Neural progenitor cell (in vitro differentiated cells): ENCODE results near the gene IL36B. TPM values are rescaled to one million over a fixed set of nuclear protein-coding genes. Genes with fewer than 3 reads are reported as not detected.

ENCODE experiments used
- DNase-seq: peaks from one replicate; pipeline ENCODE4 v3.0.0-alpha.2; 2016; ENCODE audit warnings: low spot score
- H2AFZ ChIP-seq: fragments of 200-600 bp; sonication (generic); replicated peaks from 2 replicates; pipeline ENCODE4 v1.6.1; 2016; ENCODE audit warnings: antibody characterized with exemption
- H3F3A ChIP-seq: fragments of 200-600 bp; sonication (generic); 2 replicates; pipeline ENCODE4 v1.6.1; 2016; ENCODE audit warnings: antibody characterized with exemption, low read depth
- H3K27ac ChIP-seq: fragments of 200-600 bp; sonication (generic); 2 replicates; pipeline ENCODE4 v1.5.1; 2016; ENCODE audit warnings: mild to moderate bottlenecking
- H3K27me3 ChIP-seq: fragments of 200-600 bp; sonication (generic); 2 replicates; pipeline ENCODE4 v1.6.1; 2016; ENCODE audit warnings: mild to moderate bottlenecking, moderate library complexity
- H3K36me3 ChIP-seq: fragments of 200-600 bp; sonication (generic); 2 replicates; pipeline ENCODE4 v1.5.1; 2016
- H3K4me1 ChIP-seq: fragments of 200-600 bp; sonication (generic); 2 replicates; pipeline ENCODE4 v1.6.1; 2016; ENCODE audit warnings: mixed run types
- H3K4me2 ChIP-seq: fragments of 200-600 bp; sonication (generic); 2 replicates; pipeline ENCODE4 v1.6.1; 2016
- H3K4me3 ChIP-seq: fragments of 200-600 bp; sonication (generic); 2 replicates; pipeline ENCODE4 v1.5.1; 2016
- H3K79me2 ChIP-seq: fragments of 200-600 bp; sonication (generic); 2 replicates; pipeline ENCODE4 v1.6.1; 2016; ENCODE audit warnings: low read depth
- H3K9ac ChIP-seq: fragments of 200-600 bp; sonication (generic); 2 replicates; pipeline ENCODE4 v1.6.1; 2016
- H3K9me3 ChIP-seq: fragments of 200-600 bp; sonication (generic); 2 replicates; pipeline ENCODE4 v1.5.1; 2016; ENCODE audit warnings: low read depth
- H4K20me1 ChIP-seq: fragments of 200-600 bp; sonication (generic); 2 replicates; pipeline ENCODE4 v1.6.1; 2016; ENCODE audit warnings: low read depth
- H3K27ac Mint-ChIP-seq: 3 replicates; pipeline ENCODE4 v1.8.0; 2021; ENCODE audit warnings: mixed read lengths
- H3K27me3 Mint-ChIP-seq: 2 replicates; pipeline ENCODE4 v1.8.0; 2022; ENCODE audit warnings: low read depth, mild to moderate bottlenecking, inconsistent platforms, moderate library complexity, mixed read lengths; ENCODE audit not compliant: insufficient read depth
- H3K36me3 Mint-ChIP-seq: 3 replicates; pipeline ENCODE4 v1.8.0; 2021; ENCODE audit warnings: mixed read lengths
- H3K4me1 Mint-ChIP-seq: 3 replicates; pipeline ENCODE4 v1.8.0; 2021; ENCODE audit warnings: mixed read lengths
- H3K4me3 Mint-ChIP-seq: 3 replicates; pipeline ENCODE4 v1.8.0; 2021; ENCODE audit warnings: mild to moderate bottlenecking, moderate library complexity, mixed read lengths
- H3K9me3 Mint-ChIP-seq: 3 replicates; pipeline ENCODE4 v1.8.0; 2020; ENCODE audit warnings: mixed read lengths
- CTCF ChIP-seq: fragments of 200-600 bp; sonication (generic); IDR thresholded peaks from 2 replicates; pipeline ENCODE4 v1.5.1; 2017; ENCODE audit warnings: antibody characterized with exemption, mild to moderate bottlenecking
- EZH2 ChIP-seq: fragments of 200-600 bp; sonication (generic); IDR thresholded peaks from 2 replicates; pipeline ENCODE4 v1.6.1; 2017; ENCODE audit warnings: antibody characterized with exemption, mild to moderate bottlenecking, moderate library complexity
- EZH2phosphoT487 ChIP-seq: fragments of 200-600 bp; sonication (generic); IDR thresholded peaks from 2 replicates; pipeline ENCODE4 v1.6.1; 2017; ENCODE audit warnings: antibody characterized with exemption
- total RNA-seq: library from RNA; depleted of rRNA; stranded (reverse); fragments of >200 nt; gene quantifications from 2 replicates; pipeline ENCODE4 v1.2.3, GENCODE V29; 2015; ENCODE audit warnings: low replicate concordance

IL36B gene
- total RNA-seq, 1 donor from 2014 or later: not detected

- peaks cover 13% of the 10 kb centered on the region for H3K27me3 Mint-ChIP-seq
- TF ChIP-seq EZH2phosphoT487 (no peak), CTCF (no peak), EZH2 (no peak)
- DNase-seq: no peak
- H3K36me3 Mint-ChIP-seq: no peaks in the 10 kb centered on the region
- H3K27me3 ChIP-seq: no peaks in the 10 kb centered on the region
- no peak overlapping the region for H3K27ac ChIP-seq
- H3K27ac Mint-ChIP-seq: no peak overlapping the region
- H3K4me1 ChIP-seq: no peaks in the 10 kb centered on the region
- no peaks in the 10 kb centered on the region for H4K20me1 ChIP-seq
- no peak overlapping the region for H3K4me2 ChIP-seq
- no peaks in the 10 kb centered on the region for H3K79me2 ChIP-seq
- H3K9ac ChIP-seq: no peak overlapping the region
- H3F3A ChIP-seq: no peaks in the 10 kb centered on the region
- peaks cover 12% of the 10 kb centered on the region for H3K4me1 Mint-ChIP-seq
- H3K4me3 ChIP-seq: no peak overlapping the region
- no peaks in the 10 kb centered on the region for H3K36me3 ChIP-seq
- H3K9me3 Mint-ChIP-seq: peaks cover 20% of the 10 kb centered on the region
- no peak overlapping the region for H2AFZ ChIP-seq
- peaks cover 5% of the 10 kb centered on the region for H3K9me3 ChIP-seq
- no peak overlapping the region for H3K4me3 Mint-ChIP-seq
Measured at GRCh38 chr2:113057117-113057516, 4.5 kb upstream of the IL36B start.

GRCh38 chr2:113056521-113056920 lies 3.9 kb upstream of the IL36B start:
- Mint-ChIP-seq H3K9me3 (peaks cover 23% of the 10 kb centered on the region), H3K4me1 (peaks cover 11% of the 10 kb centered on the region), H3K27ac (no peak overlapping the region), H3K4me3 (no peak overlapping the region), H3K36me3 (no peaks in the 10 kb centered on the region), H3K27me3 (peaks cover 15% of the 10 kb centered on the region)
- Histone ChIP-seq H3K9ac (no peak overlapping the region), H2AFZ (no peak overlapping the region), H3K27ac (no peak overlapping the region), H3K9me3 (peaks cover 5% of the 10 kb centered on the region), H3F3A (no peaks in the 10 kb centered on the region), H3K79me2 (no peaks in the 10 kb centered on the region), H3K4me1 (no peaks in the 10 kb centered on the region), H3K36me3 (no peaks in the 10 kb centered on the region), H4K20me1 (no peaks in the 10 kb centered on the region), H3K4me2 (no peak overlapping the region), H3K27me3 (no peaks in the 10 kb centered on the region), H3K4me3 (no peak overlapping the region)
- no peak for DNase-seq
- TF ChIP-seq EZH2phosphoT487: no peak
- TF ChIP-seq EZH2: no peak
- no peak for TF ChIP-seq CTCF

DNA sequence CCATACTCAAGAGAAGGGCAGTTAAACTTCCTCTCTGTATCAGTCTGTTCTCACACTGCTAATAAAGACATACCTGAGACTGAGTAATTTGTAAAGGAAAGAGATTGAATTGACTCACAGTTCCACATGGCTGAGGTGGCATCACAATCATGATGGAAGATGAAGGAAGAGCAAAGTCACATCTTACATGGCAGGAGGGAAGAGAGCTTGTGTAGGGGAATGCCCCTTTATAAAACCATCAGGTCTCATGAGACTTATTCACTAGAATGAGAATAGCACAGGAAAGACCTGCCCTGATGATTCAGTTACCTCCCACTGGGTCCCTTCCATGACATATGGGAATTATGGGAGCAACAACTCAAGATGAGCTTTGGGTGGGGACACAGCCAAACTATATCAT lies 1.4 kb upstream of the IL36B start:
- H3K4me3 ChIP-seq: no peak overlapping the region
- Mint-ChIP-seq H3K27me3 (peaks cover 12% of the 10 kb centered on the region), H3K27ac (no peak overlapping the region), H3K36me3 (no peaks in the 10 kb centered on the region), H3K4me1 (no peaks in the 10 kb centered on the region), H3K9me3 (peaks cover 24% of the 10 kb centered on the region), H3K4me3 (no peak overlapping the region)
- H3K4me2 ChIP-seq: no peak overlapping the region
- H3K27ac ChIP-seq: no peak overlapping the region
- H3K27me3 ChIP-seq: no peaks in the 10 kb centered on the region
- H2AFZ ChIP-seq: no peak overlapping the region
- no peaks in the 10 kb centered on the region for H3K36me3 ChIP-seq
- H3F3A ChIP-seq: no peaks in the 10 kb centered on the region
- peaks cover 5% of the 10 kb centered on the region for H3K9me3 ChIP-seq
- H4K20me1 ChIP-seq: no peaks in the 10 kb centered on the region
- no peaks in the 10 kb centered on the region for H3K4me1 ChIP-seq
- H3K79me2 ChIP-seq: no peaks in the 10 kb centered on the region
- H3K9ac ChIP-seq: no peak overlapping the region
- TF ChIP-seq EZH2phosphoT487: no peak
- TF ChIP-seq EZH2: no peak
- TF ChIP-seq CTCF: no peak
- no peak for DNase-seq

- H3K9me3 Mint-ChIP-seq: peaks cover 26% of the 10 kb centered on the region
- no peak for DNase-seq
Measured at GRCh38 chr2:113053666-113054065, 999 bp upstream of the IL36B start.

More at GRCh38 chr2:113053666-113054065, 999 bp upstream of the IL36B start:
- H3K27me3 ChIP-seq: no peaks in the 10 kb centered on the region
- no peak overlapping the region for H3K4me2 ChIP-seq
- no peak overlapping the region for H2AFZ ChIP-seq
- H3K4me3 Mint-ChIP-seq: no peak overlapping the region
- no peak overlapping the region for H3K27ac ChIP-seq
- no peaks in the 10 kb centered on the region for H3K4me1 Mint-ChIP-seq
- peaks cover 12% of the 10 kb centered on the region for H3K27me3 Mint-ChIP-seq
- no peaks in the 10 kb centered on the region for H3F3A ChIP-seq
- TF ChIP-seq EZH2 (no peak), CTCF (no peak), EZH2phosphoT487 (no peak)
- peaks cover 5% of the 10 kb centered on the region for H3K9me3 ChIP-seq
- H3K36me3 ChIP-seq: no peaks in the 10 kb centered on the region
- H3K27ac Mint-ChIP-seq: no peak overlapping the region
- H3K79me2 ChIP-seq: no peaks in the 10 kb centered on the region
- no peaks in the 10 kb centered on the region for H3K4me1 ChIP-seq
- no peaks in the 10 kb centered on the region for H4K20me1 ChIP-seq
- no peak overlapping the region for H3K4me3 ChIP-seq
- H3K36me3 Mint-ChIP-seq: no peaks in the 10 kb centered on the region
- no peak overlapping the region for H3K9ac ChIP-seq
